IMR-90 (cell line): ENCODE data around the gene HMX1. TPM values are rescaled to one million over a fixed set of nuclear protein-coding genes. Genes with fewer than 3 reads are reported as not detected.

Experiments
- ATAC-seq: fragments of 200-7000 bp; cut with Tn5 transposase; 2 replicates; pipeline ENCODE4 v1.9.1; 2020; ENCODE audit warnings: low read depth, mild to moderate bottlenecking, moderate library complexity
- BruUV-seq: library from RNA; stranded (reverse); fragments of 400-500 nt; replicated peaks from 2 replicates; lab custom pipeline; 2021; lab: Mats Ljungman, UMichigan
- CTCF ChIA-PET: fragments of 300-600 bp; formaldehyde crosslinking; extraction: SDS; loops from one replicate; lab custom pipeline; 2021; ENCODE audit warnings: antibody characterized with exemption; lab: Yijun Ruan, JAX
- POLR2A ChIA-PET: fragments of 300-600 bp; sonication (Branson Sonifier 250); formaldehyde crosslinking; loops from one replicate; lab custom pipeline; 2022; ENCODE audit warnings: antibody characterized with exemption; ENCODE audit not compliant: unreplicated experiment; lab: Charles Lee
- DNase-seq: peaks from one replicate; pipeline ENCODE4 v3.0.0; 2013
- H2AFZ ChIP-seq: replicated peaks from 2 replicates; pipeline ENCODE3; 2013; ENCODE audit warnings: low read length, mild to moderate bottlenecking; ENCODE audit not compliant: poor library complexity
- H2AK5ac ChIP-seq: 2 replicates; pipeline ENCODE4 v1.6.1; 2013; ENCODE audit warnings: low read depth, low read length, inconsistent platforms
- H2AK9ac ChIP-seq: replicated peaks from 2 replicates; pipeline ENCODE3; 2013; ENCODE audit warnings: mild to moderate bottlenecking, low read depth, low read length, moderate library complexity; ENCODE audit not compliant: poor library complexity
- H2BK120ac ChIP-seq: 2 replicates; pipeline ENCODE4 v1.6.1; 2013; ENCODE audit warnings: low read depth, low read length, inconsistent platforms
- H2BK15ac ChIP-seq: 3 replicates; pipeline ENCODE4 v1.6.1; 2013; ENCODE audit warnings: low read depth, low read length, inconsistent platforms
- H2BK20ac ChIP-seq: 2 replicates; pipeline ENCODE4 v1.6.1; 2013; ENCODE audit warnings: low read depth, mild to moderate bottlenecking, inconsistent platforms, low read length, moderate library complexity
- H2BK5ac ChIP-seq: 2 replicates; pipeline ENCODE4 v1.6.1; 2013; ENCODE audit warnings: mild to moderate bottlenecking, low read depth, low read length, inconsistent platforms; ENCODE audit not compliant: poor library complexity, severe bottlenecking
- H3K14ac ChIP-seq: replicated peaks from 2 replicates; pipeline ENCODE4 v1.6.1; 2013; ENCODE audit warnings: low read depth, low read length, inconsistent platforms
- H3K18ac ChIP-seq: 2 replicates; pipeline ENCODE4 v1.6.1; 2013; ENCODE audit warnings: low read depth, low read length, control low read depth
- H3K23ac ChIP-seq: 2 replicates; pipeline ENCODE4 v1.6.1; 2013; ENCODE audit warnings: low read depth, low read length, inconsistent platforms
- H3K27ac ChIP-seq: 2 replicates; pipeline ENCODE4 v1.5.1; 2013; ENCODE audit warnings: mild to moderate bottlenecking, control low read depth, low read length; ENCODE audit not compliant: insufficient read depth
- H3K27me3 ChIP-seq: 2 replicates; pipeline ENCODE4 v1.6.1; 2013; ENCODE audit warnings: low read length; ENCODE audit not compliant: control insufficient read depth, insufficient read depth
- H3K36me3 ChIP-seq: 2 replicates; pipeline ENCODE4 v1.6.1; 2013; ENCODE audit warnings: low read length, mixed read lengths; ENCODE audit not compliant: control insufficient read depth, insufficient read depth
- H3K4ac ChIP-seq: 2 replicates; pipeline ENCODE4 v1.6.1; 2013; ENCODE audit warnings: low read depth, low read length, inconsistent platforms
- H3K4me1 ChIP-seq: 2 replicates; pipeline ENCODE4 v1.6.1; 2013; ENCODE audit warnings: low read length, mixed read lengths; ENCODE audit not compliant: control insufficient read depth, insufficient read depth
- H3K4me2 ChIP-seq: 2 replicates; pipeline ENCODE4 v1.6.1; 2013; ENCODE audit warnings: low read depth, mild to moderate bottlenecking, control low read depth, low read length, moderate library complexity
- H3K4me3 ChIP-seq: 2 replicates; pipeline ENCODE4 v1.5.1; 2013; ENCODE audit warnings: low read depth, mild to moderate bottlenecking, control low read depth, low read length, moderate library complexity; ENCODE audit not compliant: insufficient read depth
- H3K56ac ChIP-seq: 2 replicates; pipeline ENCODE4 v1.6.1; 2013; ENCODE audit warnings: low read length, inconsistent platforms; ENCODE audit not compliant: insufficient read depth; ENCODE audit errors: extremely low read depth
- H3K79me1 ChIP-seq, 2 experiments: 2 replicates each; pipeline ENCODE4 v1.6.1; 2013; ENCODE audit warnings: low read length in 2 of 2, inconsistent platforms in 1 of 2, low read depth in 1 of 2
- H3K9ac ChIP-seq: 2 replicates; pipeline ENCODE4 v1.6.1; 2013; ENCODE audit warnings: low read depth, low read length, control low read depth
- H3K9me1 ChIP-seq: 2 replicates; pipeline ENCODE4 v1.6.1; 2013; ENCODE audit warnings: low read length, inconsistent platforms; ENCODE audit not compliant: insufficient read depth
- H3K9me3 ChIP-seq: 2 replicates; pipeline ENCODE4 v1.6.1; 2013; ENCODE audit warnings: low read length; ENCODE audit not compliant: control insufficient read depth, insufficient read depth
- H4K20me1 ChIP-seq: 2 replicates; pipeline ENCODE4 v1.6.1; 2013; ENCODE audit warnings: low read length, inconsistent platforms; ENCODE audit not compliant: insufficient read depth
- H4K5ac ChIP-seq: 2 replicates; pipeline ENCODE4 v1.6.1; 2013; ENCODE audit warnings: mild to moderate bottlenecking, low read depth, low read length, control low read depth
- H4K8ac ChIP-seq, 2 experiments: 2 replicates each; pipeline ENCODE4 v1.6.1; 2013; ENCODE audit warnings: low read depth in 2 of 2, low read length in 2 of 2, control low read depth in 1 of 2, inconsistent platforms in 1 of 2
- H4K91ac ChIP-seq: 2 replicates; pipeline ENCODE4 v1.6.1; 2013; ENCODE audit warnings: low read depth, low read length, inconsistent platforms; ENCODE audit not compliant: insufficient read depth
- CEBPB ChIP-seq: IDR thresholded peaks from 2 replicates; pipeline ENCODE4 v1.6.1; 2012; ENCODE audit warnings: low read depth, low read length, improper control_type of control experiment
- MXI1 ChIP-seq: IDR thresholded peaks from 2 replicates; pipeline ENCODE4 v1.6.1; 2012; ENCODE audit warnings: low read depth, mild to moderate bottlenecking, low read length, moderate library complexity, borderline replicate concordance
- NFE2L2 ChIP-seq: fragments of 150-350 bp; IDR thresholded peaks from 2 replicates; pipeline ENCODE4 v1.6.1; 2016; ENCODE audit warnings: low read depth, mild to moderate bottlenecking, low read length
- POLR2A ChIP-seq: IDR thresholded peaks from 2 replicates; pipeline ENCODE4 v1.6.1; 2012; ENCODE audit warnings: mild to moderate bottlenecking, low read depth, low read length
- USF2 ChIP-seq: fragments of 150-350 bp; IDR thresholded peaks from 2 replicates; pipeline ENCODE4 v1.6.1; 2017; ENCODE audit warnings: mild to moderate bottlenecking, antibody characterized with exemption, low read length, low read depth
- WGBS, 2 experiments: methylation state at CpG; one replicate each; pipeline versions ENCODE4 v1.1.5 to v1.1.7; 2013; ENCODE audit warnings: missing lambda C conversion rate in 2 of 2; ENCODE audit not compliant: insufficient read length in 1 of 2; ENCODE audit errors: extremely low coverage in 2 of 2; 5-methylcytosine and 5-hydroxymethylcytosine counted together
- dilution Hi-C: fragments of 300-500 bp; cut with HindIII; formaldehyde crosslinking; loops from one replicate; pipeline ENCODE4 v1.14.3; 2018; ENCODE audit warnings: low sequenced_read_pairs; ENCODE audit not compliant: unreplicated experiment
- in situ Hi-C: fragments of 300-500 bp; cut with MboI; formaldehyde crosslinking; loops from 3 replicates; pipeline ENCODE4 v1.14.3; 2019; ENCODE audit warnings: low sequenced_read_pairs, inconsistent platforms, mixed read lengths
- intact Hi-C: fragments of 100-400 bp; cut with micrococcal nuclease; formaldehyde crosslinking; loops from 2 replicates; pipeline ENCODE4 v1.10.0; 2022
- polyA plus RNA-seq, 3 experiments: library from polyadenylated mRNA; depleted of rRNA; stranded (reverse); fragments of >200 nt; gene quantifications; 2 replicates each; pipeline ENCODE4 v1.2.3, GENCODE V29; 2012; ENCODE audit warnings: low replicate concordance in 1 of 3
- total RNA-seq: library from RNA; depleted of rRNA; stranded (reverse); fragments of >200 nt; gene quantifications from 2 replicates; pipeline ENCODE4 v1.2.3, GENCODE V29; 2012

Gene HMX1
- total and polyA plus RNA-seq, 2 of the 4 experiments (the other 2 are of a cell fraction) = not detected

- Histone ChIP-seq H3K9me1 (no peaks in the 10 kb centered on the region), H3K79me1 (no peaks in the 10 kb centered on the region), H4K8ac (no peak overlapping the region), H3K23ac (no peak overlapping the region), H3K4ac (no peak overlapping the region), H2BK5ac (no peak overlapping the region), H2AFZ (no peak overlapping the region), H2AK5ac (no peak overlapping the region), H4K20me1 (no peaks in the 10 kb centered on the region), H3K56ac (no peak overlapping the region), H3K4me1 (no peaks in the 10 kb centered on the region), H2BK120ac (no peak overlapping the region), H3K14ac (no peak overlapping the region), H3K36me3 (no peaks in the 10 kb centered on the region), H2BK20ac (no peak overlapping the region), H2BK15ac (no peak overlapping the region), H4K91ac (no peak overlapping the region), H3K4me3 (no peak overlapping the region), H3K18ac (no peak overlapping the region), H3K4me2 (no peak overlapping the region), H3K9me3 (no peaks in the 10 kb centered on the region), H3K27me3 (peaks cover 82% of the 10 kb centered on the region), H3K9ac (no peak overlapping the region), H2AK9ac (no peak overlapping the region), H4K5ac (no peak overlapping the region), H3K27ac (no peak overlapping the region)
- no peak for DNase-seq
- TF ChIP-seq USF2 (no peak), NFE2L2 (no peak), CEBPB (no peak), POLR2A (no peak), MXI1 (no peak)
- WGBS, 2 experiments = 3% methylated on average over 26 of the region's 55 CpGs; no CpG with 5 or more reads in 1 of the 2 experiments
- CTCF ChIA-PET = no interaction called here
- POLR2A ChIA-PET = no interaction called here
- intact Hi-C loops = no loop called here
- dilution Hi-C loops = no loop called here
- BruUV-seq = no TSS peak
- in situ Hi-C loops = no loop called here
- no peak for ATAC-seq
Measured at GRCh38 chr4:8872402-8873291, 1.0 kb upstream of the HMX1 start.
